K562 (cell line): ENCODE results near the gene PRRC2A. TPM values are rescaled to one million over a fixed set of nuclear protein-coding genes. Genes with fewer than 3 reads are reported as not detected.

ENCODE experiments used
- ATAC-seq: fragments of 200-7000 bp; cut with Tn5 transposase; 3 replicates; pipeline ENCODE4 v1.9.1; 2020; ENCODE audit warnings: moderate library complexity
- BruUV-seq: library from RNA; stranded (reverse); fragments of 400-500 nt; replicated peaks from 2 replicates; lab custom pipeline; 2021; lab: Mats Ljungman, UMichigan
- CTCF ChIA-PET: fragments of 300-600 bp; formaldehyde crosslinking; extraction: SDS; loops from one replicate; lab custom pipeline; 2021; ENCODE audit warnings: low intra/inter-chr PET ratio; lab: Yijun Ruan, JAX
- POLR2A ChIA-PET: fragments of 300-600, 350-650 bp; sonication (Branson Sonifier 250); formaldehyde crosslinking; extraction: SDS; loops from one replicate; lab custom pipeline; 2021; ENCODE audit warnings: antibody characterized with exemption, inconsistent platforms; lab: Yijun Ruan, JAX
- DNase-seq, 4 experiments: peaks; one replicate each; pipeline versions ENCODE4 v3.0.0 to v3.0.0-alpha.2; 2011 to 2018; ENCODE audit warnings: low spot score in 3 of 4, mixed read lengths in 3 of 4; ENCODE audit errors: extremely low read depth in 1 of 4
- FAIRE-seq: peaks from 2 replicates; lab custom pipeline; 2011; peaks lifted over from hg19 to GRCh38; lab: Jason Lieb, UNC
- H2AFZ ChIP-seq: 2 replicates; pipeline ENCODE4 v1.6.0; 2011; ENCODE audit warnings: low read depth, low read length, control low read depth, inconsistent platforms
- H3K27ac ChIP-seq: fragments of 200-600 bp; 3 replicates; pipeline ENCODE4 v1.8.0; 2011; ENCODE audit warnings: low read depth, mild to moderate bottlenecking, control low read depth, inconsistent platforms, low read length, moderate library complexity, mixed read lengths; ENCODE audit errors: extremely low read depth
- H3K27me3 ChIP-seq, 2 experiments: fragments of 300-600 bp in 1 of 2; 2 replicates in 1 of 2; 3 replicates in 1 of 2; pipeline versions ENCODE4 v1.6.0 to v1.8.0; 2011; ENCODE audit warnings: inconsistent platforms in 2 of 2, low read length in 2 of 2, mild to moderate bottlenecking in 1 of 2, mixed read lengths in 1 of 2, moderate library complexity in 1 of 2; ENCODE audit not compliant: control insufficient read depth in 2 of 2, insufficient read depth in 2 of 2
- H3K36me3 ChIP-seq: fragments of 300-600 bp; 3 replicates; pipeline ENCODE4 v1.8.0; 2011; ENCODE audit warnings: mild to moderate bottlenecking, low read length, inconsistent platforms; ENCODE audit not compliant: control insufficient read depth, insufficient read depth
- H3K4me1 ChIP-seq, 2 experiments: fragments of 200-600 bp in 1 of 2; replicated peaks in 1 of 2; 2 replicates in 1 of 2; 3 replicates in 1 of 2; pipeline versions ENCODE4 v1.5.1 to v1.8.0; 2011; ENCODE audit warnings: inconsistent platforms in 2 of 2, low read length in 2 of 2, mild to moderate bottlenecking in 1 of 2, mixed read lengths in 1 of 2, moderate library complexity in 1 of 2; ENCODE audit not compliant: control insufficient read depth in 2 of 2, insufficient read depth in 2 of 2
- H3K4me2 ChIP-seq: 2 replicates; pipeline ENCODE4 v1.6.1; 2011; ENCODE audit warnings: low read length, control low read depth, inconsistent platforms, mixed read lengths; ENCODE audit not compliant: insufficient read depth
- H3K4me3 ChIP-seq: fragments of 200-600 bp; sonication (generic), shearing (Covaris generic); 2 replicates; pipeline ENCODE4 v1.5.1; 2016; ENCODE audit warnings: control low read depth, inconsistent platforms
- H3K79me2 ChIP-seq: fragments of 200-600 bp; 3 replicates; pipeline ENCODE4 v1.8.0; 2011; ENCODE audit warnings: low read length, inconsistent platforms; ENCODE audit not compliant: control insufficient read depth, insufficient read depth
- H3K9ac ChIP-seq, 2 experiments: 2 replicates each; pipeline versions ENCODE4 v1.6.0 to v1.6.1; 2011; ENCODE audit warnings: low read depth in 2 of 2, low read length in 2 of 2, control low read depth in 1 of 2, inconsistent platforms in 1 of 2, mild to moderate bottlenecking in 1 of 2, mixed read lengths in 1 of 2; ENCODE audit not compliant: insufficient read depth in 1 of 2
- H3K9me1 ChIP-seq: one replicate; pipeline ENCODE4 v1.6.0; 2011; ENCODE audit warnings: inconsistent platforms, mild to moderate bottlenecking, low read length, moderate library complexity; ENCODE audit not compliant: control insufficient read depth, insufficient read depth
- H3K9me3 ChIP-seq: replicated peaks from 2 replicates; pipeline ENCODE4 v1.5.1; 2011; ENCODE audit warnings: low read depth, low read length, inconsistent platforms; ENCODE audit not compliant: control insufficient read depth, insufficient read depth
- H4K20me1 ChIP-seq: replicated peaks from 2 replicates; pipeline ENCODE4 v1.6.1; 2011; ENCODE audit warnings: low read length, inconsistent platforms, mixed read lengths; ENCODE audit not compliant: control insufficient read depth, insufficient read depth
- CEBPG ChIP-seq, 3 experiments: fragments of 200-800 bp in 1 of 3; sonication (Bioruptor generic) in 1 of 3; sonication (generic) in 1 of 3; formaldehyde crosslinking in 1 of 3; IDR thresholded peaks in 2 of 3; conservative IDR thresholded peaks in 1 of 3; 2 replicates each; pipeline versions ENCODE4 v1.6.1 to v1.8.0; 2016 to 2022; ENCODE audit warnings: missing compliant biosample characterization in 2 of 3, missing genetic modification characterization in 2 of 3, mild to moderate bottlenecking in 1 of 3, missing genetic modification reagents in 1 of 3
- GATAD2A ChIP-seq: fragments of 450-650 bp; IDR thresholded peaks from 2 replicates; pipeline ENCODE4 v1.6.1; 2017
- KAT8 ChIP-seq: fragments of 450-650 bp; IDR thresholded peaks from 2 replicates; pipeline ENCODE4 v1.6.1; 2016; ENCODE audit warnings: low read depth, mild to moderate bottlenecking
- MYNN ChIP-seq, 2 experiments: sonication (generic); formaldehyde crosslinking in 1 of 2; IDR thresholded peaks; 2 replicates each; pipeline versions ENCODE4 v1.5.0 to v1.6.1; 2016 to 2020; ENCODE audit warnings: antibody characterized with exemption in 1 of 2, missing genetic modification reagents in 1 of 2
- PATZ1 ChIP-seq: fragments of 250-450 bp; sonication (Bioruptor Pico); IDR thresholded peaks from 2 replicates; pipeline ENCODE4 v1.5.0; 2020; ENCODE audit warnings: mild to moderate bottlenecking, borderline replicate concordance
- POLR2G ChIP-seq: fragments of 200-400 bp; formaldehyde crosslinking; IDR thresholded peaks from 2 replicates; pipeline ENCODE4 v1.6.1; 2017; ENCODE audit warnings: low read depth, mild to moderate bottlenecking, antibody characterized with exemption, low read length, moderate library complexity
- PYGO2 ChIP-seq: fragments of 450-650 bp; IDR thresholded peaks from 2 replicates; pipeline ENCODE4 v1.6.1; 2016; ENCODE audit warnings: mild to moderate bottlenecking, missing genetic modification characterization, moderate library complexity, missing compliant biosample characterization
- RBFOX2 ChIP-seq: fragments of 200-400 bp; formaldehyde crosslinking; IDR thresholded peaks from 2 replicates; pipeline ENCODE4 v1.6.1; 2017; ENCODE audit warnings: low read depth, mild to moderate bottlenecking, low read length, moderate library complexity
- SRSF9 ChIP-seq: fragments of 200-400 bp; formaldehyde crosslinking; IDR thresholded peaks from 2 replicates; pipeline ENCODE4 v1.6.1; 2017; ENCODE audit warnings: low read depth, low read length, borderline replicate concordance
- ZNF175 ChIP-seq: fragments of 200-800 bp; sonication (Bioruptor generic); IDR thresholded peaks from 2 replicates; pipeline ENCODE4 v1.6.1; 2016; ENCODE audit warnings: low read depth, mild to moderate bottlenecking, missing genetic modification characterization, missing compliant biosample characterization
- ZNF395 ChIP-seq: fragments of 200-800 bp; sonication (Bioruptor generic); IDR thresholded peaks from 2 replicates; pipeline ENCODE4 v1.6.1; 2017; ENCODE audit warnings: missing genetic modification characterization, missing compliant biosample characterization
- WGBS: fragments of 100-300 bp; shearing (Covaris generic); methylation state at CpG from one replicate; pipeline ENCODE4 v1.1.6; 2016; ENCODE audit warnings: low coverage, mixed read lengths; ENCODE audit not compliant: insufficient coverage; ENCODE audit errors: missing lambda C conversion rate; 5-methylcytosine and 5-hydroxymethylcytosine counted together
- in situ Hi-C: fragments of 300-500 bp; cut with MboI; formaldehyde crosslinking; loops from 4 replicates; pipeline ENCODE4 v1.15.0; 2018; ENCODE audit warnings: inconsistent platforms, mixed read lengths
- intact Hi-C: fragments of 100-400 bp; cut with micrococcal nuclease; formaldehyde crosslinking; loops from 2 replicates; pipeline ENCODE4 v1.14.2; 2022
- polyA plus RNA-seq, 8 experiments: library from polyadenylated mRNA; depleted of rRNA in 4 of 8; stranded (reverse) in 5 of 8; unstranded in 3 of 8; fragments of >200 nt; fragmentation: Nextera tagmentation in 2 of 8; fragmentation: Illumina TruSeq in 1 of 8; extraction: Ambion mirVana in 2 of 8; extraction: Trizol in 1 of 8; gene quantifications; 2 replicates each; pipeline versions ENCODE4 v1.2.1 to v1.2.3, GENCODE V29; 2011 to 2014; ENCODE audit warnings: inconsistent platforms in 1 of 8, missing spikeins in 1 of 8
- total RNA-seq, 7 experiments: library from RNA; depleted of rRNA in 6 of 7; stranded (reverse); fragments of >200 nt in 6 of 7; fragmentation: Illumina TruSeq in 2 of 7; extraction: Trizol in 2 of 7; gene quantifications; 2 replicates each; pipeline versions ENCODE4 v1.2.1 to v1.2.3, GENCODE V29; 2011 to 2021; ENCODE audit warnings: low replicate concordance in 1 of 7

PRRC2A gene
- total and polyA plus RNA-seq, 9 of the 15 experiments (the other 6 are each of a cell fraction or from before 2014, with no cell fraction given): 1.0 to 332 (median 63.0) TPM

GRCh38 chr6:31642798-31643570 is 22.5 kb downstream of the PRRC2A start:
- H3K27me3 ChIP-seq: no peaks in the 10 kb centered on the region
- CTCF ChIA-PET: no interaction called here
- no peaks in the 10 kb centered on the region for H3K79me2 ChIP-seq
- peaks cover 3% of the 10 kb centered on the region for H4K20me1 ChIP-seq
- no TSS peak for BruUV-seq
- H3K9me1 ChIP-seq: no peaks in the 10 kb centered on the region
- H3K9ac ChIP-seq: peak overlapping the region in 1 of 2 experiments; percentile 38; a peak in 2 of 4 replicates
- H3K4me1 ChIP-seq: peaks cover 2 to 5% of the 10 kb centered on the region in 2 experiments; a peak in 2 of 5 replicates
- no peaks in the 10 kb centered on the region for H3K9me3 ChIP-seq
- ATAC-seq (no peak), FAIRE-seq (no peak), DNase-seq (no peak)
- H3K27ac ChIP-seq: no peak overlapping the region
- H3K4me3 ChIP-seq: no peak overlapping the region
- in situ Hi-C loops (no loop called here), intact Hi-C loops (no loop called here)
- H3K36me3 ChIP-seq: peaks cover 95% of the 10 kb centered on the region
- POLR2A ChIA-PET: interaction anchor here (0.9 to 14.8 kb wide), 4 partner anchors 7 to 17 kb away, joined by 3 to 274 read pairs (median 132); partner anchors contain the start of genes APOM, BAG6 and PRRC2A
- no peak overlapping the region for H2AFZ ChIP-seq
- TF ChIP-seq ZNF395 (no peak), CEBPG (CRISPR knock-in tag; IDR thresholded peaks at IDR 0.05) (no peak), CEBPG (tag; conservative IDR thresholded peaks at IDR 0.05 in 1 of 2, IDR thresholded peaks at IDR 0.05 in 1 of 2) (no peak), PYGO2 (tag) (no peak), RBFOX2 (peak; percentile 34; the same call in 1 of the 2 replicates), SRSF9 (no peak), MYNN (IDR thresholded peaks at IDR 0.05) (no peak), MYNN (CRISPR knock-in tag; IDR thresholded peaks at IDR 0.05) (no peak), GATAD2A (no peak), PATZ1 (CRISPR knock-in tag) (no peak), POLR2G (0 out of 2 replicates have a peak, but pooled peaks have one; percentile 32), KAT8 (no peak), ZNF175 (CRISPR knock-in tag) (no peak)
- WGBS: 92% methylated on average over 6 of the region's 6 CpGs
- H3K4me2 ChIP-seq: no peak overlapping the region
